OCI-M2 (cell line): ENCODE data around the gene TTC13.

Source experiments
- DNase-seq: peaks from one replicate; lab custom pipeline; 2025; ENCODE audit not compliant: unreplicated experiment; lab: John Stamatoyannopoulos, UW

Gene TTC13

DNA sequence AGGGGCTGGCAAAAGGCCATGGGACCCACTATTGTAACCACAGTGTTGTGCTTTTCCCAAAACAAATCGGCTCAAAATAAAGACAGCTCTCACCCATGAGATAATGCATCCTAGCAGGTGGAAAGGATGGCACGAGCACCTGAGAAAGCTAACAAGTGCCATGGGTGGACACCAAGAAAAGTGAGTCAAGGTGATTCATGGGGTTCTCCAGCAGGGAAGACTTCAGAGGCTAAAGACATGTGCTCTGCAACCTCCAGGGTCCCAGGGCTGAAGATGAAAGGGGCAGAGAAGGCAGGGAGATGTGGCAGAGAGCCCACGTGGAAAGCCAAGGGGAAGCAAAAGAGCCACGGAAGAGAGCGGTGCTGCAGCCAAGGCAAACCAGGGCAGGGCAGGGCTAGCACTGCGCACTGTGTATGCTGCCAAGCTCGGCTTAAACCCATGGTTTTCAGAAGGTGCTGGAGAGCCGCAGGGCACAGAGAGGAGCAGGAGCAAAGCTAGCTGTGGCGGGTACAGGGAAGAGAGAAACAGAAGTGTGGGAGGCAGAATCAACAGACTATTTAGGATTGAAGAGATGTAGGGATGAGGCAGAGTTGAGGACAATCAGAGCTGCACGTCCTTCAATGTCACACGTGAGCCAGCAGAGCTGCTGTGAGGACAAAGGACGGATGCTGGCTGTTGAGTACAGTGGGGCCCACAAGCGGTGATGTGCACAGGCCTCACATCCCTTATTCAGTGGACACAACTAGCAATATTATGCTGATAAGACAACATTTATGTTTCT, 68.5 kb downstream of the TTC13 start:
- DNase-seq: no peak

DNA sequence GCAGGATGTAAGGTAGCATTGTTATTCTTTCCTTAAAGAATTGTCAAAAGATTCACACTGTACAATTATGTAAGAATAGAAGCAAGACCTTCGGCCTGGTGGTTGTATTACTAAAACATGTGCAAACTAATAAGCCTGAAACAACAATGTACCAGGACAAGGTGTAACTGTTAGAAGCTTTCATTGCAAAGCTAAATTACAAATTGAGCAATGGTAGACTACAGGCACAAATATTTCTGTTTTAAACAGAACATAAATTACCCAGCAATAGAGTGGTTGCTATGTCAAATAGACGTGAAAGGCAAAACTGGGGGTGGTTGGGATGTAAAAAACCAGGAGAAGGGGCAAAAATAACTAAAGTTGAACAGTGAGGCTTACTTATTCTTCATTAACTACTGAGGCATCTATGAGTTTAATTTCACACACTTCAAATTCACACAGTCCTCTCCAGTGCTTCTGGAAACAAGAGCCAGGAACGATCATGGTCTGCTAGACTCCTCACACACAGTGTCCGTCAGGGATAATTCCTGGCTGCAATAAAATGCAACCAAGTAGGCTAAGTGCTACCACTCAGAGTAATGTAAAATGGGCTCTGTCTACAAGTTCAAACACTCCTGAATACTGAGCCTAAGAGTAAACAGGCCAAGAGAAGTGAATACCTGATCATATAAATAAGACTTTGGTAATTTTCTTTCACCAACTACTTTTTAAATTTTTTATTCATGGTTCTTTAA, 71.0 kb downstream of the TTC13 start:
- DNase-seq: no peak

DNA sequence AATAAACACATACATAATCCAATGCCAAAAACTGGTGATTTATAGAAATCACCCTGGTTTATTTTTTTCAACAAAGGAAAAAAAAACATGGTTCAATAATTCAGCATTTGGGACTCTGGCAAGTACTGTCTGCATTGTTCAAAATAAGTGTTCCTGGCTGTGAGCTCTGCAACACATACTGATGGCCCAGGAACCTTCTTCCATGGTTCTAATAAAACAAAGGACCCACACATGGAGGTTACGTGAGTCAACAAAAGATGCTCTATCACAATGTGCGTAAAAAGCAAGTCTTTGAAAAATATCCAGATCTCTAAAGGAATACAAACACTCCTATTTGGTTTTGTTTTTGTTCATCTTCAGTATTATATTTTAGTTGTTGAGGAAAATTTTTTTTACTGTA, 72.4 kb downstream of the TTC13 start:
- DNase-seq: no peak

DNA sequence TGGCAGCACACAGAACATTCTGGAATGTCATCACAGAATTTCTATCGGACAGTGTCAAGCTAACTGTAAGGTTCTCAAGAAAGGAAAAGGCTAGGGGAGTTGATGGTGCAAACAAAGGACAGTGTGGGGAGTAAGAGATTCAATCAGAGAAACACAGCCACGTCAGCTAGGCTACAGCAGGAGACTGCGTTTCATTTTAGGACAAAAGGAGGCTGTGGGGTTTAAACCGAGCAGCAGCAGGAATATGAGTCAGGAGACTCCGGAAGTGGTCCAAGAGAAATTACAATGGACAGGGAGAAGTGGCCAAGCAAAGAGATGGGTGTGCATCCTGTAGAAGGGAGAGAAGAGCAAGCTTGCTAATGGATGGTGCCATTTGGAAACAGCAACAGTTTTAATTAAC, 72.9 kb downstream of the TTC13 start:
- DNase-seq: no peak

DNA sequence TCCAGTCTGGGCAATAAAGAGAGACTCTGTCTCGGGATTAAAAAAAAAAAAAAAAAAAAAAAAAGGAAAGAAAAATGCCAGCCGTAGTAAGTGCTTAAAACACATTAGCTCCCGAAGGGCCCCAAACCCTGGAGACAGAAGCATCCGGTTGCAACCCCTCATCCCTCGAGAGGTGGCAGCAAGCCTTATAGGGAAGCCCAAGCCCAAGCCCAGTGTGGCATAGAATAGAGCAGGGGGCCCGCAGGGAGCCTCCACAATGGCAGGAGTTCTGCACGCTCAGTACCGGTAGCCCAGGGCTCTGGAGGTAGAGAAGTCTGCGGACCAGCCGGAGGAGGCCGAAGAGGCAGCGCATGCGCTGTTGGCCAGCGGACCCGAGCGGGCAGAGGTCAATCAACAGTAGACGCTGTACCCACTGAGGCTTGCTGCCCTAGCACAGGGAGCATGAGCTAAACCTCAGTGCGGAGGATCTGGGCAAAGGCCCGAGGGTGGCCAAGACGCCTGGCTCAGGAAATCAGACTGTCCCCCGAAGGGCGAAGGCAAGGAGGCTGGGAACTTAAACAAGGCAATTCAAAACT, 76.2 kb downstream of the TTC13 start:
- DNase-seq: no peak

DNA sequence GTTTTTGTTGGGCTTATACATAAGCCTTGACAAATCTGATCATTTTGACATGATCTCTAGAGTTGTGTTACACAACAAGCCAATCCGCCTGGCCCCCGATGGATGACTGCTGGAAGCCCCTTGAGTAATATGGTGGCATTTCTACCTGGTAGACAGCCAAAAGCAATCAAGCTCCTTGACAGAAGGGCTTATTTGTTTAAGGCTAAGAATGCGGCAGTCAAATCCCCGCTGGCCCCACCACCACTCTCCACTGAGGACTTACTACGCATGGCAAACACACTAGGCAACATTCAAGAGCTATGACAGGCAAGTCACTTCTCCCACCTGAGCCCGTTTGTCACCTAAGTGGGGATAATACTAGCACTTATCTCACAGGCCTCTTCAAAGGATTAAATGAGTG, 77.0 kb downstream of the TTC13 start:
- DNase-seq: no peak

DNA sequence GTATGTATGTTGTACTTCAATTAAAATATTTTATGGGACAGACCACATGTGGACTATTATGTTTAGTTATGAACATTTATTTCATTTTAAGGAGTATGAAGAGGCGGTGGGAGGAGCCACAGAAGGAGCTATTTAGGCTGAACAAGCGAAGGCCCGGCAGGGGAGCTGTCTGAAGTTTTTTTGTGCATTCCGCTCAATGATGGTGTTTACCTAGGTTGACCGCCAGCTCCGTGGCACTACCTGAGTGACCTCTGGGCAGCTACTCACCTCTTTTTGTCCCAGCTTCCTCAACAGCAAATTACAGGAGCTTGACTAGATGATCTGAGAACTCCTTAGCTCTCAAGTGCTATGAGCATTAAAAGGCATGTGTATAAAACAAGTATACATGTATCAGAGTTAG, 77.7 kb downstream of the TTC13 start:
- no peak for DNase-seq

DNA sequence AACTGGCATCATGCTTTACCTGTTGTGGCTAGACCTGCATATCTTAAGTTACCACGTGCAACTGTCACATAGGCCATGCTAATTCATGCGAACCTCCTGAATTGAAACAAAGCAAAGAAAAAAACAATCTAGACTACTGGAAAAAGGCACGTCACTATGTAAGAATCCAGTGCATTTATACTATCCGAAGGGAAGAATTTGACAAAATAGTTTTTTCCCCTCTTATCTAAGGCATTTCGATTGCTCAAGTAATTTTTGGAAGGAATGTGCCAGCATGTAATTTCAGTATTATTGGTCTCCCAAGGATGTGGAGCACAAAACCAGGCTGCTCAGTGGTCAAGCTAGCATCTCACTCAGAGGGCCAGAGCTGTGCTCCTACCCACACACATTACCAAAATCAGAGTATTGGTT, 78.8 kb downstream of the TTC13 start:
- DNase-seq: no peak

DNA sequence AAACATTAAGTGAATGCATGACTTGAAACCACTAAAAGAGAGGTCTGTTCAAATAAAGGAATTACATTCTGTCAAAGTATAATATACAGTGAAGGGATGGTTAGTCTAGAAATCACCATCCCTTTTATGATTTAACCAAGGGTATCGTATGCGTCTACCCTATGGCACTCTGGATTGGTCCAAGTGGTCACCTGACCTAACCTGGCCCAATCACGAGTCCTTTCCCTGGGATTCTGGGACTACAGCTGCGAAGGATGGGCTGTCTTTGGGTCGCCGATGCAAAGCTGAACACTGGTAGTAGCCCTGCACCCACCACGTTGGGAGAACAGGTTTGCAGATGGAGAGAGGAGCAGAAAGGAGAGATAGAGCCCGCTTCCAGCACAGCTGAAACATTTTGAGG, 79.9 kb downstream of the TTC13 start:
- DNase-seq: no peak

DNA sequence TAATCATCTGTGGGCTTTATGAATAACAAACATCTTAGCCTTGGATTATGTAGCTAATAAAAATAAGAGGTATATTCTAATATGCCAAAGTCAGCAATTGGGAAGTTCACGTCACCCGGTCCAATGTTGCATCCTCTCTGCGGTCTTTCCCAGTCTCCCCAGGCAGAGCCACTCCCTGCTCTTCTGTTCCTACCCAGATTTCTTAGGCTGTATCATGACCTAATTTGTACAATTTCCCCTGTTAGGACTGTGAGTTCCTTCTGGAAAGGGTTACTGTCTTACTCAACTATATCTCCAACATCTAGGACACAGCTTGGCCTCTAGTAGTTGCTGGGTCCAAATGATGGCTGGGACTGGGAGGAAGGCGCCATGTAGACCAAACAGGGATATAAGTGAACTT, 80.5 kb downstream of the TTC13 start:
- DNase-seq: no peak

DNA sequence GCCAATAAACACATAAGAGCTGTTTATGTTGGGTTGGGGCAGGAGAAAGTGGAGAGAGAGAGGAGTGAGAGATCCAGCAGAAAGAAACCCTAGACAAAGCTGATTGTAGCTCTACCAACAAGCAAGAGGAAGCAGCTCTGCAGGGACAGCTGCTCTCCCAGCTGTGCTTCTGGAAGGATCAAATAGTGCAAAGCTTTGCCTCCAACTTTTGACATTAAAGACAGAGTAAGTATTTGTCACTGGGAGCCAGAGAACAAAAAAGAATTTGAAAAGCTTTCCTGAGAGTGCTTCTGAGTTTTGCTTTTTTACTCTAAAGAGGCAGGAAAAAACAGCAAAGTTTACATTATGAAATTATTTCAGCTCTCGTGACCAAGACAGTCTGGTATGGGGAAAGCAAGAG, 81.9 kb downstream of the TTC13 start:
- DNase-seq: no peak

DNA sequence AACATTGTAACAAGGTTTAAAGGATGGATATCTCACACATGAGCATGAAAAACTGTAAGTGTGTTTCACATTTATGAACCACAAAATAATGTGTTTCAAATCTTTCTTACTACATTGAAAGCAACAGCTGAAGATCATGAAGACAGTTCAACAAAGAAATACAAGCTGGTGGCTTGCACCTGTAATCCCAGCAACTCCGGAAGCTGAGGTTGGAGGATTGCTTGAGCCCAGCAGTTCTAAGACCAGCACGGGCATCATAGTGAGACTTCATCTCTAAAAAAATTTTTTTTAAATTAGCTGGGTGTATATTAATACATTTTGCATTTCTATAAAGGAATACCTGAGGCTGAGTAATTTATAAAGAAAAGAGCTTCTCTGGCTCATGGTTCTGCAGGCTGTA, 83.2 kb downstream of the TTC13 start:
- DNase-seq: no peak

DNA sequence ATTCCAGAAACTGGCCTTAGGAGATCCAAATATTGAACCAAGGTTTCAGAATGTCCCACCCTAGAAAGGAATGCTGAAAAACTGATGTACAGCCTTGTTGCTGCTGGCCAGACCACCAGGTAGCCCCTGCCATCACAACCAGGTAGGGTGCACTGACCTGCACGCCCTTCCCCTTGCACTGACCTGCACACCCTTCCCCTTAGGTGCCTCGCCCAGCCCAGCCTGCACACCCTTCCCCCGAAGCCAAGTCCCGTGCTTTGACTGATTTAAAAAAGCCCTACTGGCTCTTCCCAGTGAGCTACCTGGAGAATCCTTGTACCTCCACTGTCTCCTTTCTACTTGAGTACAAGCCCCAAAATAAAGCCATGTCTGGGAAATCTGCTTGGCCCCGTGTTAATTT, 84.0 kb downstream of the TTC13 start:
- DNase-seq: no peak

DNA sequence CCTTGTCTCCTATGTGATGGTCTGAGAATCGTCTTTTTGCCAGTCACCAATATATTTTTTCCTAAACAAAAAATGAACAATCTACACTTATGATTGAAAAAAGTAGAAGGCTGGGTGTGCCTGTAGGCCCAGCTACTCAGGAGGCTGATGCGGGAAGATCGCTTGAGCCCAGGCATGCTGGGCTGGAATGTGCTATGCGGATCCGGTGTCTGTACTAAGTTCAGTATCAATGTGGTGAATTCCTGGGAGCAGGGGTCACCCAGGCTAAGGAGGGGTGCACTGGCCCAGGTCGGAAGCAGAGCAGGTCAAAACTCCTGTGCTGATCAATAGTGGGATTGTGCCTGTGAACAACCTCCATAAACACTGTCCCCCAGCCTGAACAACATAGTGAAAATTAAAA, 84.6 kb downstream of the TTC13 start:
- DNase-seq: no peak

DNA sequence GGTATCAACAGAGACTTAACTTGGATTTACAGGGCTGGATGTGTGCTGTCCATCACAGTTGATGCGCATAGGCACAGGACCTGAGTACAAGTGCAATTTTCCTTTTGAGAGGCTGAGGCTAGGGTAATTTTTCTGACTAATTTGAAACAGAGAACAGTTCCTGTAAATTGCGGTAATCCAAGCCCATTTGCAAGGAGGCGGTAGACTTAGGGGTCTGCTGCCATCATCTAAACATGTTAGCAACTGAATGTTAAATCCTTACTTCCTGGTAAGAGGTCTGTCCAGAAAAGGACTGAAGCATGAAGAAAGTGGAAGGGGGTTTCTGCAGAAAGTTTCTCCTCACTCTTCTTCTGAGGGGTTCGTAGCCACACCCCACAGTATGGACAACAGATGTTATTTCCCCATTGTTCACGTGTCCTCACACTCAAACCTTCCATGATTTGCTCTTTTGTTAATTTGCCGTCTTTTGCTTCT, 86.6 kb downstream of the TTC13 start:
- DNase-seq: no peak

DNA sequence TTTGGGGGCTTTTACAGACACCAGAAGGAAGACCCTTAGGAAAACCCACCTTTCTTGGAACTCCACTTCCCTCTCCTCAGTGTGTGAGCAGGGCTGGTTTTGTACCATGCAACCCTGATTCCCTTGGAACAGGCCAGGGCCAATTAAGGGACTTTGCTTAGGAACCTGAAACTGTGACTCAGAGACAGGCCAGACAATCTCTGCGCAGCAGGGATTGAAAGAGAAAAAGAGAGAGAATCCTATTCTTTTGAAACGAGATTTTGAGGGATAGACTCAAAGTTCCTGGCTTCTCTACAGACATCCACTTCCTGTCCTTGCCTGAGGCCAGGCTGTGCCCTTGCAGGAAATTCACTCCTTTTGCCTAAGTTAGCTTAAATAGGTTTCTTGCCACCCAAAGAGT, 87.2 kb downstream of the TTC13 start:
- DNase-seq: no peak

DNA sequence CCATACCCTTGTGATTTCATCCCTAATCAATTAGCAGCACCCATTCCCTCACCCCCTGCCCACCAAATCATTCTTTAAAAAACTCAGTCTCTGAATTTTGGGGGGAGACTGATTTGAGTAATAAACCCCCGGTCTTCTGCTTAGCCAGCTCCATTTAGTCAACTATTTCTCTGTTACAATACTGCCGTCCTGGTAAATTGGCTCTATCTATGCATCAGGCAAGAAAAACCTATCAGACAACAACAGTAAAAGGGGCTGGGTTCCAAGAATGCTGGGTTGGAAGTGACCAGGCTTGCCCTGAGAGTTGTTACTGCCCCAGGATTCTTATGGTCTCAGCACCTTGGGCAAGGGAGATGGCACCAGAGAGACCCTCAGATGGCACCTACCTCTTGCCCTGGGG, 94.0 kb downstream of the TTC13 start:
- DNase-seq: no peak

DNA sequence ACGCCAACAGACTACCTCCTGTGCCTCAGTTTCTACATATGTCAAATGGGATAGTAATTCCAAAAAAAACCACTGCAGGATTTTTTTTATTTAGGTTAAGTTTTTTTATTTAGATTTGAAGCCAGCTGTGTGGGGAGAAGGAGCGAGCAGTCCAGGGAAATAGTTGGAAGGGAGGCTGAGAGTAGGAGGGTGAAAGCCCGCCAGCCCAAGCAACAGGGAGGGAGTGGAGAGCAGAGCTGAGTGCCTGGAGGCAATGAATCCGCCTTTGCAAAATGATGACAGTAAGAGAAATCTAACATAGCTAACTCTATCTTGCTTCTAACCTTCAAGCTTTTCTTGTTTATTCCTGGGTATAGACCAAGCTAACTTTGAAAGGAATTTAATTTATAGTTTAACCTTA, 94.7 kb downstream of the TTC13 start:
- DNase-seq: no peak

DNA sequence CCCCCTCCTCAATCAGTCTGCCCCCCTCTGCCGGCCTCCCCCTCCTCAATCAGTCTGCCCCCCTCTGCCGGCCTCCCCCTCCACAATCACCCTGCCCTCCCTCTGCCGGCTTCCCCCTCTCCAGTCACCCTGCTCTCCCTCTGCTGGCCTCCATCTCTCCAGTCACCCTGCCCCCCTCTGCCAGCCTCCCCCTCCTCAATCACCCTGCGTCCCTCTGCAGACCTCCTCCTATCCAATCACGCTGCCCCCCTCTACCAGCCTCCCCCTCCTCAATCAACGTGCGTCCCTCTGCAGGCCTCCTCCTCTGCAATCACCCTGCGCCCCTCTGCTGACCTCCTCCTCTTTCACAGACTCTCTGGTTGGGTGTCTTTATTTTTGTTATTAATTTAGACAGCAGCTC, 98.9 kb downstream of the TTC13 start:
- no peak for DNase-seq

DNA sequence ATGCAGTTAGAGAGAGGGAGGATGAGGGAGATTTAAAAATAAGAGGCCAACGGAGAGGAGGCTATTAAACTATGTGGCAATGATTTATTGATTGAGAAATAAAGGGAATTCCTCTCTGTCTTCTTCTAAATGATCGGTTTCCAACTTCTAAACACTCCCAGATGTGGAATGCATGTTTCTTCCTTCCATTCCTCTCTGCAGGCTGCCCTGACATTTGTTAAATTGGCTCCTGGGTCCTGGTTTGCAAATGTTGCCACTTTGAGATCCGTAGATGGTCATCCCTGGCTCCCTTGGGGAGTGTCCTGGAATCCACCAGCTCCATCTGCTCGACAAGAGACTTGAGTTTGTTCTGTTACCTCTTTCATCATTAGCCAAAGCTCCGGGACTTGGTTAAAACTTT, 100.1 kb downstream of the TTC13 start:
- DNase-seq: no peak

DNA sequence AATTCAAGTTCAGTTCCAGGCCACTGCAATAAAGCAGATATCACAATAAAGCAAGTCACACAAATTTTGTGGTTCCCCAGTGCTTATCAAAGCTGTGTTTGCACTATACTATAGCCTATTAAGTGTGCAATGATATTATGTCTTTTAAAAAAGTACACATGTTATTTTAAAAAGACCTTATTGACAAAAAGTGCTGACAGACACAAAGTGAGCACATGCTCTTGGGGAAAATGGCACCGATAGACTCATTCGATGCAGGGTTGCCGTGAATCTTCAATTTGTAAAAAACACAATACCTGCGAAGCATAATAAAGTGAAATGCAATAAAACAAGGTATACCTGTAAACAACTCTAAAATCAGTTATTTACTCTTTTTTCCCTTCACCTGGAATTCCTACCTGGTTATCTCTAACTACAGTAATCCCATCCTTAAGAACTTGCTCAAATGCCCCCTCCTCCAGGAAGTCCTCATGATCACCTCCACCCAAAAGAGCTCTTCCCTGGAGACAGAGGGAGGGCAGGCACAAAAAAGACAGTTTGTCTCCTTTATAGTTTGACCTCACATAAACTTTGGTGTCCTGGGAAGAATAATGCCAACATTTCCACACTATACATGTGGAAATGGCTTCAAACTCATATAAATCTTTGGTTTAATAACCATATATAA, 100.6 kb downstream of the TTC13 start:
- no peak for DNase-seq
